A549 (cell line): ENCODE data around the gene SMAP1. TPM values are rescaled to one million over a fixed set of nuclear protein-coding genes. Genes with fewer than 3 reads are reported as not detected.
A peak's percentile ranks its signal among the peaks of the same experiment; 100 is the strongest.

ENCODE experiments used
- ATAC-seq, 2 experiments: fragments of 200-7000 bp in 1 of 2; fragments of >200 bp in 1 of 2; cut with Nextera tagmentation in 1 of 2; cut with Tn5 transposase in 1 of 2; 3 replicates each; pipeline versions ENCODE4 v1.8.0 to v1.9.1; 2018 to 2020; ENCODE audit warnings: mild to moderate bottlenecking in 1 of 2, moderate library complexity in 1 of 2
- CTCF ChIA-PET: fragments of 300-600 bp; sonication (Branson Sonifier 250); formaldehyde crosslinking; extraction: SDS; loops from one replicate; lab custom pipeline; 2021; ENCODE audit warnings: antibody characterized with exemption, inconsistent platforms; lab: Yijun Ruan, JAX
- POLR2A ChIA-PET: fragments of 350-600 bp; formaldehyde crosslinking; extraction: SDS; loops from one replicate; lab custom pipeline; 2021; ENCODE audit warnings: antibody characterized with exemption, inconsistent platforms; lab: Yijun Ruan, JAX
- DNase-seq, 2 experiments: peaks; one replicate each; pipeline versions ENCODE4 v3.0.0 to v3.0.0-alpha.2; 2011 to 2016; ENCODE audit warnings: low read depth in 1 of 2, low spot score in 1 of 2
- FAIRE-seq: peaks from 2 replicates; lab custom pipeline; 2011; peaks lifted over from hg19 to GRCh38; lab: Jason Lieb, UNC
- H3K27ac ChIP-seq, 2 experiments: fragments of >200 bp; sonication (Bioruptor Twin); formaldehyde crosslinking; 3 replicates each; pipeline ENCODE4 v1.5.1; 2016 to 2017
- H3K4me1 ChIP-seq: fragments of >200 bp; sonication (Bioruptor Twin); formaldehyde crosslinking; 3 replicates; pipeline ENCODE4 v1.6.1; 2016
- H3K4me2 ChIP-seq: fragments of >200 bp; sonication (Bioruptor Twin); formaldehyde crosslinking; 3 replicates; pipeline ENCODE4 v1.6.1; 2016
- H3K4me3 ChIP-seq: fragments of >200 bp; sonication (Bioruptor Twin); formaldehyde crosslinking; 3 replicates; pipeline ENCODE4 v1.5.1; 2016
- H3K9me3 ChIP-seq: fragments of >200 bp; sonication (Bioruptor Twin); formaldehyde crosslinking; 3 replicates; pipeline ENCODE4 v1.6.1; 2016
- CBX2 ChIP-seq: fragments of 200-600 bp; sonication (generic); IDR thresholded peaks from 2 replicates; pipeline ENCODE4 v1.6.1; 2016; ENCODE audit warnings: low read depth, mild to moderate bottlenecking, borderline replicate concordance
- CBX8 ChIP-seq: fragments of 200-600 bp; sonication (generic); IDR thresholded peaks from 2 replicates; pipeline ENCODE4 v1.6.1; 2016
- CEBPB ChIP-seq, 2 experiments: fragments of >200 bp in 1 of 2; sonication (Bioruptor Twin) in 1 of 2; formaldehyde crosslinking in 1 of 2; IDR thresholded peaks; 2 replicates each; pipeline ENCODE4 v1.6.1; 2012 to 2016
- EHMT2 ChIP-seq: fragments of 200-600 bp; sonication (generic); IDR thresholded peaks from 2 replicates; pipeline ENCODE4 v1.6.1; 2016; ENCODE audit warnings: antibody characterized with exemption, low read depth, mild to moderate bottlenecking, moderate library complexity
- EP300 ChIP-seq, 2 experiments: fragments of >200 bp; sonication (Bioruptor Twin); formaldehyde crosslinking; IDR thresholded peaks; 2 replicates in 1 of 2; 3 replicates in 1 of 2; pipeline ENCODE4 v1.6.1; 2016 to 2017
- ESRRA ChIP-seq: fragments of 150-350 bp; IDR thresholded peaks from 2 replicates; pipeline ENCODE4 v1.6.1; 2014; ENCODE audit warnings: mild to moderate bottlenecking, low read length, borderline replicate concordance
- GATA3 ChIP-seq: IDR thresholded peaks from 2 replicates; pipeline ENCODE4 v1.6.1; 2012; ENCODE audit warnings: borderline replicate concordance
- HEYL ChIP-seq: fragments of 250-450 bp; sonication (Bioruptor Pico); IDR thresholded peaks from 2 replicates; pipeline ENCODE4 v1.8.0; 2021; ENCODE audit warnings: mild to moderate bottlenecking, moderate library complexity
- HMGXB4 ChIP-seq: fragments of 250-450 bp; sonication (Bioruptor Pico); IDR thresholded peaks from 2 replicates; pipeline ENCODE4 v1.5.0; 2021; ENCODE audit warnings: mild to moderate bottlenecking, moderate library complexity, borderline replicate concordance
- HOXA7 ChIP-seq: fragments of 250-450 bp; sonication (Bioruptor Pico); IDR thresholded peaks from 2 replicates; pipeline ENCODE4 v1.5.0; 2020; ENCODE audit warnings: mild to moderate bottlenecking, moderate library complexity
- HOXB5 ChIP-seq: fragments of 250-450 bp; sonication (Bioruptor Pico); IDR thresholded peaks from 2 replicates; pipeline ENCODE4 v1.5.0; 2020; ENCODE audit warnings: mild to moderate bottlenecking, moderate library complexity
- KDM1A ChIP-seq: fragments of 200-600 bp; sonication (generic); IDR thresholded peaks from 2 replicates; pipeline ENCODE4 v1.6.1; 2016; ENCODE audit warnings: low read depth, mild to moderate bottlenecking
- MYC ChIP-seq: IDR thresholded peaks from 2 replicates; pipeline ENCODE4 v1.6.1; 2012; ENCODE audit warnings: mild to moderate bottlenecking, inconsistent platforms, low read length, improper control_type of control experiment, borderline replicate concordance
- NPAS2 ChIP-seq: fragments of 250-450 bp; sonication (Bioruptor Pico); IDR thresholded peaks from 2 replicates; pipeline ENCODE4 v1.8.0; 2022; ENCODE audit warnings: mild to moderate bottlenecking, moderate library complexity, borderline replicate concordance
- PBX3 ChIP-seq: IDR thresholded peaks from 2 replicates; pipeline ENCODE4 v1.6.1; 2012
- POLR2A ChIP-seq: IDR thresholded peaks from 2 replicates; pipeline ENCODE4 v1.6.1; 2012; ENCODE audit warnings: mild to moderate bottlenecking, low read length
- RARB ChIP-seq: fragments of 250-450 bp; sonication (Bioruptor Pico); IDR thresholded peaks from 2 replicates; pipeline ENCODE4 v1.8.0; 2021; ENCODE audit warnings: mild to moderate bottlenecking, moderate library complexity
- SMC3 ChIP-seq: fragments of >200 bp; sonication (Bioruptor Twin); formaldehyde crosslinking; IDR thresholded peaks from 3 replicates; pipeline ENCODE4 v1.6.1; 2018; ENCODE audit warnings: inconsistent platforms
- USF2 ChIP-seq: fragments of 450-650 bp; IDR thresholded peaks from 2 replicates; pipeline ENCODE4 v1.6.1; 2014; ENCODE audit warnings: antibody characterized with exemption
- ZC3H11A ChIP-seq: fragments of 450-650 bp; IDR thresholded peaks from 2 replicates; pipeline ENCODE4 v1.6.1; 2014; ENCODE audit warnings: antibody characterized with exemption, mild to moderate bottlenecking
- ZSCAN20 ChIP-seq: fragments of 250-450 bp; sonication (Bioruptor Pico); IDR thresholded peaks from 2 replicates; pipeline ENCODE4 v1.8.0; 2022; ENCODE audit warnings: mild to moderate bottlenecking, moderate library complexity
- WGBS: methylation state at CpG from one replicate; pipeline ENCODE4 v1.1.6; 2017; ENCODE audit errors: missing lambda C conversion rate; 5-methylcytosine and 5-hydroxymethylcytosine counted together
- polyA plus RNA-seq, 4 experiments: library from polyadenylated mRNA; depleted of rRNA in 3 of 4; stranded (reverse); fragments of >200 nt; fragmentation: RNase III in 1 of 4; extraction: RNeasy Plus Mini Kit Qiagen cat#74134 plus additional on column Dnase treatment in 1 of 4; gene quantifications; 2 replicates in 3 of 4; 3 replicates in 1 of 4; pipeline ENCODE4 v1.2.3, GENCODE V29; 2011 to 2017
- TF ChIP-seq, protein P1 (sequence below): fragments of >200 bp; sonication (Bioruptor Twin); formaldehyde crosslinking; IDR thresholded peaks from 3 replicates; pipeline ENCODE4 v1.6.1; 2016
- TF ChIP-seq, protein P2 (sequence below): fragments of 250-450 bp; sonication (Bioruptor Pico); IDR thresholded peaks from 2 replicates; pipeline ENCODE4 v1.5.0; 2020; ENCODE audit warnings: low read depth, mild to moderate bottlenecking, moderate library complexity
- TF ChIP-seq, protein P3 (sequence below): fragments of >200 bp; sonication (Bioruptor Twin); formaldehyde crosslinking; IDR thresholded peaks from 3 replicates; pipeline ENCODE4 v1.5.1; 2016

SMAP1 gene
- polyA plus RNA-seq, 2 of the 4 experiments (the other 2 are of a cell fraction) = 15.6 to 27.8 TPM

DNA sequence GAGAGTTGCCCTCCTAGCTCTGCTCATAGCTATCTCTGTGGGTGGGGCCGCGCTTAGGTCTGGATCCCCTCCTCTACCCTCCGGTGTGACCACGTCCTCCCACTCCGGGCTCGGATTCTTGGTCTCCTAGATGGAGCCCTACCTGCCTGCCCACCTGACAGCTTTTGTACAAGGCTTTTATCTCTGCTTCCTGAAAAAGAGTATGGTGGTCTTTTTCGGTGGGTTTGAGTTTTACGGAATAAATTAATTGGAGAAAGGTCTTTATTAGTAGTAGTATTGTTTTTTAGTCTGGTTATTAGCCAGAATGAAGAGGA is 773 bp downstream of the SMAP1 start:
- WGBS = 0% methylated on average over 7 of the region's 8 CpGs
- CTCF ChIA-PET = interaction anchor here (1.0 to 2.1 kb wide), 4 partner anchors 16 to 299 kb away, joined by 3 to 6 read pairs (median 4); no protein-coding TSS in a partner anchor
- DNase-seq = peak in 1 of 2 experiments; percentile 49
- H3K4me1 ChIP-seq = peaks cover 14% of the 10 kb centered on the region; the same call in 2 of the 3 replicates
- peak overlapping the region; percentile 92 for H3K4me2 ChIP-seq
- TF ChIP-seq CBX8 = no peak
- peak overlapping the region; percentile 86 to 99 for H3K27ac ChIP-seq
- no peaks in the 10 kb centered on the region for H3K9me3 ChIP-seq
- FAIRE-seq = no peak
- ATAC-seq = peak in 1 of 2 experiments; percentile 96; a peak in 3 of 6 replicates
- POLR2A ChIA-PET = interaction anchor here (1.4 to 1.9 kb wide), 2 partner anchors 102 to 299 kb away, joined by 4 to 11 read pairs; partner anchors contain the start of gene SDHAF4
- peak overlapping the region; percentile 77 for H3K4me3 ChIP-seq

GRCh38 chr6:70669133-70669532 is 1.4 kb downstream of the SMAP1 start:
- Histone ChIP-seq H3K4me1 (peaks cover 16% of the 10 kb centered on the region; the same call in 2 of the 3 replicates), H3K27ac (peak overlapping the region in 1 of 2 experiments; percentile 86; a peak in 2 of 6 replicates), H3K9me3 (no peaks in the 10 kb centered on the region)
- CTCF ChIA-PET = interaction anchor here (1.0 to 1.3 kb wide), 2 partner anchors 16 to 18 kb away, joined by 3 to 4 read pairs; no protein-coding TSS in a partner anchor
- WGBS = 15% methylated on average over 4 of the region's 4 CpGs
- TF ChIP-seq, protein P1, sequence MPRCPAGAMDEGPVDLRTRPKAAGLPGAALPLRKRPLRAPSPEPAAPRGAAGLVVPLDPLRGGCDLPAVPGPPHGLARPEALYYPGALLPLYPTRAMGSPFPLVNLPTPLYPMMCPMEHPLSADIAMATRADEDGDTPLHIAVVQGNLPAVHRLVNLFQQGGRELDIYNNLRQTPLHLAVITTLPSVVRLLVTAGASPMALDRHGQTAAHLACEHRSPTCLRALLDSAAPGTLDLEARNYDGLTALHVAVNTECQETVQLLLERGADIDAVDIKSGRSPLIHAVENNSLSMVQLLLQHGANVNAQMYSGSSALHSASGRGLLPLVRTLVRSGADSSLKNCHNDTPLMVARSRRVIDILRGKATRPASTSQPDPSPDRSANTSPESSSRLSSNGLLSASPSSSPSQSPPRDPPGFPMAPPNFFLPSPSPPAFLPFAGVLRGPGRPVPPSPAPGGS = no peak
- TF ChIP-seq CEBPB (IDR thresholded peaks at IDR 0.05) (no peak), PBX3 (no peak), POLR2A (no peak), HMGXB4 (CRISPR knock-in tag) (no peak), EHMT2 (no peak), USF2 (no peak), ESRRA (no peak), NPAS2 (CRISPR knock-in tag) (no peak), CBX8 (no peak), MYC (no peak), SMC3 (no peak), KDM1A (no peak)
- TF ChIP-seq, all 56 proteins: peak for 0
- Histone ChIP-seq H3K4me3 (peak overlapping the region; percentile 77), H3K4me2 (peak overlapping the region; percentile 92)
- ATAC-seq = no peak
- POLR2A ChIA-PET = no interaction called here
- no peak for FAIRE-seq
- no peak for DNase-seq

DNA sequence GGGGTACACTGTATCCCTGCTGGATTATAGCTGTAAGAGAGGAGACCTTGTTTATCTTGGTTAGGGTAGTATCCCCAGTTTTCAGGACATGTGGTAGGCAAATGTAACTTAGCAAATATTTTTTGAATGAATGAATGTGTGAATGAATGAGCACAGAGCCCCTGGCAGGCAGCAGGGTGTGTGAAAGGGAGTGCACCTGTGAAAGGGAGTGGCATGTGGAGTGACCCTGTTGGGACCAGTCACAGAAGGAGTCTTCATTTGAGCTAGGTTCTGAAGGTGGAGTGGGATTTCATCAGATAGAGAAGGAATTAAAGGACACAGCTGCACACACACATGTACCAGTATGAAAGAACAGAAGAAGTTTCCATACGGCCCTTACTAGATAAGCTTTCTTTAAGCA is 4.9 kb downstream of the SMAP1 start:
- Histone ChIP-seq H3K4me3 (no peak overlapping the region), H3K9me3 (no peaks in the 10 kb centered on the region), H3K27ac (no peak overlapping the region), H3K4me2 (no peak overlapping the region), H3K4me1 (peaks cover 21% of the 10 kb centered on the region; the same call in 2 of the 3 replicates)
- FAIRE-seq = no peak
- CTCF ChIA-PET = interaction anchor here (1.2 to 1.7 kb wide), 3 partner anchors 12 to 212 kb away, joined by 3 to 7 read pairs (median 4); no protein-coding TSS in a partner anchor
- POLR2A ChIA-PET = no interaction called here
- no peak for ATAC-seq
- no peak for DNase-seq
- WGBS = 89% methylated on average over 1 of the region's 1 CpG
- TF ChIP-seq, protein P2, sequence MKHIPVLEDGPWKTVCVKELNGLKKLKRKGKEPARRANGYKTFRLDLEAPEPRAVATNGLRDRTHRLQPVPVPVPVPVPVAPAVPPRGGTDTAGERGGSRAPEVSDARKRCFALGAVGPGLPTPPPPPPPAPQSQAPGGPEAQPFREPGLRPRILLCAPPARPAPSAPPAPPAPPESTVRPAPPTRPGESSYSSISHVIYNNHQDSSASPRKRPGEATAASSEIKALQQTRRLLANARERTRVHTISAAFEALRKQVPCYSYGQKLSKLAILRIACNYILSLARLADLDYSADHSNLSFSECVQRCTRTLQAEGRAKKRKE (CRISPR knock-in tag) = no peak
- TF ChIP-seq PBX3 (no peak), EP300 (IDR thresholded peaks at IDR 0.05) (no peak), KDM1A (no peak), CBX2 (no peak), GATA3 (no peak), ZC3H11A (no peak), HOXA7 (no peak), RARB (CRISPR knock-in tag) (no peak), ZSCAN20 (no peak), HEYL (no peak), HOXB5 (CRISPR knock-in tag) (no peak)
- TF ChIP-seq, protein P3, sequence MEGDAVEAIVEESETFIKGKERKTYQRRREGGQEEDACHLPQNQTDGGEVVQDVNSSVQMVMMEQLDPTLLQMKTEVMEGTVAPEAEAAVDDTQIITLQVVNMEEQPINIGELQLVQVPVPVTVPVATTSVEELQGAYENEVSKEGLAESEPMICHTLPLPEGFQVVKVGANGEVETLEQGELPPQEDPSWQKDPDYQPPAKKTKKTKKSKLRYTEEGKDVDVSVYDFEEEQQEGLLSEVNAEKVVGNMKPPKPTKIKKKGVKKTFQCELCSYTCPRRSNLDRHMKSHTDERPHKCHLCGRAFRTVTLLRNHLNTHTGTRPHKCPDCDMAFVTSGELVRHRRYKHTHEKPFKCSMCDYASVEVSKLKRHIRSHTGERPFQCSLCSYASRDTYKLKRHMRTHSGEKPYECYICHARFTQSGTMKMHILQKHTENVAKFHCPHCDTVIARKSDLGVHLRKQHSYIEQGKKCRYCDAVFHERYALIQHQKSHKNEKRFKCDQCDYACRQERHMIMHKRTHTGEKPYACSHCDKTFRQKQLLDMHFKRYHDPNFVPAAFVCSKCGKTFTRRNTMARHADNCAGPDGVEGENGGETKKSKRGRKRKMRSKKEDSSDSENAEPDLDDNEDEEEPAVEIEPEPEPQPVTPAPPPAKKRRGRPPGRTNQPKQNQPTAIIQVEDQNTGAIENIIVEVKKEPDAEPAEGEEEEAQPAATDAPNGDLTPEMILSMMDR = no peak
